H54 (cell line): ENCODE measurements around the gene GRID1.

Experiments used
- DNase-seq: peaks from one replicate; pipeline ENCODE4 v3.0.0; 2011; ENCODE audit warnings: low spot score, mixed read lengths; ENCODE audit not compliant: insufficient read length
- FAIRE-seq: peaks from 3 replicates; lab custom pipeline; 2011; peaks lifted over from hg19 to GRCh38; lab: Jason Lieb, UNC
- POLR2A ChIP-seq: IDR thresholded peaks from 2 replicates; pipeline ENCODE4 v1.6.1; 2011; ENCODE audit warnings: low read depth, mild to moderate bottlenecking, low read length

GRID1 gene

GRCh38 chr10:86023336-86023735 lies 343.3 kb downstream of the GRID1 start:
- DNase-seq (no peak), FAIRE-seq (no peak)
- TF ChIP-seq POLR2A: no peak

- no peak for DNase-seq
- no peak for FAIRE-seq
- TF ChIP-seq POLR2A: no peak
These were observed 343.7 kb downstream of the GRID1 start for GRCh38 chr10:86022906-86023305.

GRCh38 chr10:86020134-86020533 lies 346.5 kb downstream of the GRID1 start:
- no peak for DNase-seq
- FAIRE-seq: no peak
- no peak for TF ChIP-seq POLR2A

GRCh38 chr10:86019141-86019540 lies 347.5 kb downstream of the GRID1 start:
- TF ChIP-seq POLR2A: no peak
- DNase-seq: no peak
- FAIRE-seq: no peak

- DNase-seq: no peak
- no peak for FAIRE-seq
- no peak for TF ChIP-seq POLR2A
These were observed 347.9 kb downstream of the GRID1 start for GRCh38 chr10:86018735-86019058.

- no peak for DNase-seq
- no peak for FAIRE-seq
- TF ChIP-seq POLR2A: no peak
These were observed 348.5 kb downstream of the GRID1 start for GRCh38 chr10:86017841-86018734.

- DNase-seq (no peak), FAIRE-seq (no peak)
- no peak for TF ChIP-seq POLR2A
These were observed 353.0 kb downstream of the GRID1 start for GRCh38 chr10:86013568-86013967.

- no peak for FAIRE-seq
- no peak for TF ChIP-seq POLR2A
- no peak for DNase-seq
These were observed 359.4 kb downstream of the GRID1 start for GRCh38 chr10:86007171-86007570.

- FAIRE-seq (no peak), DNase-seq (no peak)
- no peak for TF ChIP-seq POLR2A
These were observed 362.3 kb downstream of the GRID1 start for GRCh38 chr10:86004337-86004736.

GRCh38 chr10:86003201-86003621 lies 363.4 kb downstream of the GRID1 start:
- DNase-seq: no peak
- TF ChIP-seq POLR2A: no peak
- no peak for FAIRE-seq

GRCh38 chr10:86001521-86001920 lies 365.1 kb downstream of the GRID1 start:
- DNase-seq (no peak), FAIRE-seq (no peak)
- no peak for TF ChIP-seq POLR2A

GRCh38 chr10:85997544-85997943 lies 369.1 kb downstream of the GRID1 start:
- TF ChIP-seq POLR2A: no peak
- FAIRE-seq (no peak), DNase-seq (no peak)

- DNase-seq (peak; percentile 23), FAIRE-seq (peak; percentile 82)
- TF ChIP-seq POLR2A: no peak
These were observed 370.8 kb downstream of the GRID1 start for GRCh38 chr10:85995791-85996190.

- DNase-seq: no peak
- FAIRE-seq: no peak
- TF ChIP-seq POLR2A: no peak
These were observed 372.6 kb downstream of the GRID1 start for GRCh38 chr10:85993840-85994507.
